ENCODE results near the gene CALR. TPM values are rescaled to one million over a fixed set of nuclear protein-coding genes. Genes with fewer than 3 reads are reported as not detected.

CALR gene
- polyA plus RNA-seq, 1 of the 3 experiments (the other 2 are of a cell fraction), result 1,334 TPM

DNA sequence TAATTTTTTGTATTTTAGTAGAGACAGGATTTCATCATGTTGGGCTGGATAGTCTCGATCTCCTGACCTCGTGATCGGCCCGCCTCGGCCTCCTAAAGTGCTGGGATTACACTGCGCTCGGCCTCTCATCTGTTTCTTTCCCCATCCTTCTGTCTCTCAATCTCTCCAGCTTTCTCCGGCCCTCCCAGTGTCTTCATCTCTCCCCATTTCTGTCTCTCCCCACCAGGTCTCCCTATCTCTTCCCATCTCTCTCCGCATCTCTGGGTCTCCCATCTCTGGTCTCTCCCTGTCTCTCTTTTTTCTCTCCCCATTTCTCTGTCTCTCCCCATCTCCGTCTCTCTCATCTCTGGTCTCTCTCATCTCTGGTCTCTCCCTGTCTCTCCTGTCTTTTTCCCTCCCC, 44.7 kb downstream of the CALR start:
- ChIA-PET CTCF (interaction anchor here (0.9 to 24.6 kb wide), 17 partner anchors 11 to 279 kb away, joined by 3 to 603 read pairs (median 9); partner anchors contain the start of gene NFIX), POLR2A (interaction anchor here (1.0 kb wide), 3 partner anchors 75 to 78 kb away, joined by 3 to 6 read pairs (median 3); no protein-coding TSS in a partner anchor)
- Histone ChIP-seq H3K27ac (ENCODE audit: low read depth in 2 of 2, low read length in 1 of 2) (peak overlapping the region in 1 of 2 experiments; percentile 2; a peak in 1 of 4 replicates), H3K9me3 (no peaks in the 10 kb centered on the region), H3K4me2 (peak overlapping the region; percentile 66), H3F3A (replicated peaks; ENCODE audit: insufficient read depth) (no peaks in the 10 kb centered on the region), H3K4me3 (ENCODE audit: low read depth in 2 of 2, low read length in 1 of 2) (peak overlapping the region; percentile 34 to 39), H2AFZ (ENCODE audit: low read depth) (peak overlapping the region; percentile 83; the same call in 1 of the 2 replicates), H3K4me1 (ENCODE audit: control insufficient read depth in 1 of 2, insufficient read depth in 2 of 2, low read depth in 1 of 2, low read length in 1 of 2) (peaks cover 0 to 8% of the 10 kb centered on the region in 2 experiments; a peak in 1 of 4 replicates), H3K79me2 (ENCODE audit: insufficient read depth) (no peaks in the 10 kb centered on the region), H4K20me1 (ENCODE audit: insufficient read depth) (no peaks in the 10 kb centered on the region), H3K36me3 (replicated peaks in 1 of 2; ENCODE audit: control insufficient read depth in 1 of 2, insufficient read depth in 2 of 2, low read length in 1 of 2) (no peaks in the 10 kb centered on the region), H3K9me2 (no peaks in the 10 kb centered on the region), H3K27me3 (ENCODE audit: insufficient read depth) (no peaks in the 10 kb centered on the region), H3K9ac (peak overlapping the region; percentile 67)
- 66% methylated on average over 10 of the region's 10 CpGs for WGBS (ENCODE audit: low lambda C conversion rate)
- no peak for TF ChIP-seq FOSL2 (IDR thresholded peaks at IDR 0.05; ENCODE audit: borderline replicate concordance, low read depth)
- TF ChIP-seq SIN3A (IDR thresholded peaks at IDR 0.05; ENCODE audit: borderline replicate concordance, low read depth, low read length), result no peak
- TF ChIP-seq GATA2 (CRISPR knock-in tag; IDR thresholded peaks at IDR 0.05), result no peak
- TF ChIP-seq MEF2A (IDR thresholded peaks at IDR 0.05; ENCODE audit: borderline replicate concordance, low read depth), result no peak
- no peak for TF ChIP-seq RXRA (IDR thresholded peaks at IDR 0.05; ENCODE audit: borderline replicate concordance, low read depth)
- no peak for TF ChIP-seq TCF12 (IDR thresholded peaks at IDR 0.05)
- no peak for TF ChIP-seq NRF1 (IDR thresholded peaks at IDR 0.05; ENCODE audit: low read depth, low read length)
- TF ChIP-seq MXI1 (IDR thresholded peaks at IDR 0.05; ENCODE audit: low read depth, low read length), result no peak
- no peak for TF ChIP-seq EP300 (IDR thresholded peaks at IDR 0.05; ENCODE audit: borderline replicate concordance in 1 of 2, low read depth in 1 of 2, low read length in 1 of 2)
- TF ChIP-seq FOXJ3 (CRISPR knock-in tag; IDR thresholded peaks at IDR 0.05), result no peak
- TF ChIP-seq, protein P1, sequence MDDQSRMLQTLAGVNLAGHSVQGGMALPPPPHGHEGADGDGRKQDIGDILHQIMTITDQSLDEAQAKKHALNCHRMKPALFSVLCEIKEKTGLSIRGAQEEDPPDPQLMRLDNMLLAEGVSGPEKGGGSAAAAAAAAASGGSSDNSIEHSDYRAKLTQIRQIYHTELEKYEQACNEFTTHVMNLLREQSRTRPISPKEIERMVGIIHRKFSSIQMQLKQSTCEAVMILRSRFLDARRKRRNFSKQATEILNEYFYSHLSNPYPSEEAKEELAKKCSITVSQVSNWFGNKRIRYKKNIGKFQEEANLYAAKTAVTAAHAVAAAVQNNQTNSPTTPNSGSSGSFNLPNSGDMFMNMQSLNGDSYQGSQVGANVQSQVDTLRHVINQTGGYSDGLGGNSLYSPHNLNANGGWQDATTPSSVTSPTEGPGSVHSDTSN (IDR thresholded peaks at IDR 0.05), result no peak
- TF ChIP-seq RCOR1 (IDR thresholded peaks at IDR 0.05; ENCODE audit: low read length), result no peak
- no peak for TF ChIP-seq RFX5 (IDR thresholded peaks at IDR 0.05; ENCODE audit: low read length)
- TF ChIP-seq POLR2AphosphoS5 (IDR thresholded peaks at IDR 0.05; ENCODE audit: low read depth, low read length), result no peak
- TF ChIP-seq, protein P2, sequence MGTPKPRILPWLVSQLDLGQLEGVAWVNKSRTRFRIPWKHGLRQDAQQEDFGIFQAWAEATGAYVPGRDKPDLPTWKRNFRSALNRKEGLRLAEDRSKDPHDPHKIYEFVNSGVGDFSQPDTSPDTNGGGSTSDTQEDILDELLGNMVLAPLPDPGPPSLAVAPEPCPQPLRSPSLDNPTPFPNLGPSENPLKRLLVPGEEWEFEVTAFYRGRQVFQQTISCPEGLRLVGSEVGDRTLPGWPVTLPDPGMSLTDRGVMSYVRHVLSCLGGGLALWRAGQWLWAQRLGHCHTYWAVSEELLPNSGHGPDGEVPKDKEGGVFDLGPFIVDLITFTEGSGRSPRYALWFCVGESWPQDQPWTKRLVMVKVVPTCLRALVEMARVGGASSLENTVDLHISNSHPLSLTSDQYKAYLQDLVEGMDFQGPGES (IDR thresholded peaks at IDR 0.05; ENCODE audit: low read depth, low read length), result no peak
- TF ChIP-seq CHD2 (IDR thresholded peaks at IDR 0.05; ENCODE audit: low read length, partially characterized antibody), result no peak
- no peak for TF ChIP-seq JUND (IDR thresholded peaks at IDR 0.05)
- TF ChIP-seq GABPA (IDR thresholded peaks at IDR 0.05; ENCODE audit: low read depth), result no peak
- TF ChIP-seq FOXM1 (IDR thresholded peaks at IDR 0.05; ENCODE audit: low read depth), result no peak
- TF ChIP-seq, protein P3, sequence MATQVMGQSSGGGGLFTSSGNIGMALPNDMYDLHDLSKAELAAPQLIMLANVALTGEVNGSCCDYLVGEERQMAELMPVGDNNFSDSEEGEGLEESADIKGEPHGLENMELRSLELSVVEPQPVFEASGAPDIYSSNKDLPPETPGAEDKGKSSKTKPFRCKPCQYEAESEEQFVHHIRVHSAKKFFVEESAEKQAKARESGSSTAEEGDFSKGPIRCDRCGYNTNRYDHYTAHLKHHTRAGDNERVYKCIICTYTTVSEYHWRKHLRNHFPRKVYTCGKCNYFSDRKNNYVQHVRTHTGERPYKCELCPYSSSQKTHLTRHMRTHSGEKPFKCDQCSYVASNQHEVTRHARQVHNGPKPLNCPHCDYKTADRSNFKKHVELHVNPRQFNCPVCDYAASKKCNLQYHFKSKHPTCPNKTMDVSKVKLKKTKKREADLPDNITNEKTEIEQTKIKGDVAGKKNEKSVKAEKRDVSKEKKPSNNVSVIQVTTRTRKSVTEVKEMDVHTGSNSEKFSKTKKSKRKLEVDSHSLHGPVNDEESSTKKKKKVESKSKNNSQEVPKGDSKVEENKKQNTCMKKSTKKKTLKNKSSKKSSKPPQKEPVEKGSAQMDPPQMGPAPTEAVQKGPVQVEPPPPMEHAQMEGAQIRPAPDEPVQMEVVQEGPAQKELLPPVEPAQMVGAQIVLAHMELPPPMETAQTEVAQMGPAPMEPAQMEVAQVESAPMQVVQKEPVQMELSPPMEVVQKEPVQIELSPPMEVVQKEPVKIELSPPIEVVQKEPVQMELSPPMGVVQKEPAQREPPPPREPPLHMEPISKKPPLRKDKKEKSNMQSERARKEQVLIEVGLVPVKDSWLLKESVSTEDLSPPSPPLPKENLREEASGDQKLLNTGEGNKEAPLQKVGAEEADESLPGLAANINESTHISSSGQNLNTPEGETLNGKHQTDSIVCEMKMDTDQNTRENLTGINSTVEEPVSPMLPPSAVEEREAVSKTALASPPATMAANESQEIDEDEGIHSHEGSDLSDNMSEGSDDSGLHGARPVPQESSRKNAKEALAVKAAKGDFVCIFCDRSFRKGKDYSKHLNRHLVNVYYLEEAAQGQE (IDR thresholded peaks at IDR 0.05; ENCODE audit: low read depth, low read length), result no peak
- DNase-seq, result no peak

Data from SK-N-SH (cell line).